Brain microvascular endothelial cell (primary cell): ENCODE measurements around the gene SLC9A3.

Source experiments
- DNase-seq: peaks from one replicate; pipeline ENCODE4 v3.0.0-alpha.2; 2020
- H3K27ac ChIP-seq: fragments of 250-450 bp; sonication (Bioruptor Pico); 2 replicates; pipeline ENCODE4 v1.5.1; 2020; ENCODE audit warnings: mild to moderate bottlenecking, moderate library complexity
- H3K27me3 ChIP-seq: fragments of 250-450 bp; sonication (Bioruptor Pico); replicated peaks from 2 replicates; pipeline ENCODE4 v1.5.1; 2020; ENCODE audit warnings: mild to moderate bottlenecking
- H3K36me3 ChIP-seq: fragments of 250-450 bp; sonication (Bioruptor Pico); replicated peaks from 2 replicates; pipeline ENCODE4 v1.5.1; 2020; ENCODE audit warnings: mild to moderate bottlenecking
- H3K4me3 ChIP-seq: 2 replicates; pipeline ENCODE4 v1.5.1; 2011; ENCODE audit warnings: low read depth, mild to moderate bottlenecking, control low read depth, low read length, moderate library complexity
- in situ Hi-C: cut with HindIII; loops from 2 replicates; pipeline ENCODE4 v1.10.0; 2017; ENCODE audit warnings: low sequenced_read_pairs, low pct_ligation_motif_present
- TF ChIP-seq, protein P1 (sequence below): IDR thresholded peaks from 2 replicates; pipeline ENCODE4 v1.5.1; 2011; ENCODE audit warnings: low read depth, mild to moderate bottlenecking, moderate library complexity, low read length, control low read depth, inconsistent platforms; ENCODE audit errors: missing control alignments

The SLC9A3 gene

GRCh38 chr5:526456-527088 is 2.3 kb upstream of the SLC9A3 start:
- Histone ChIP-seq H3K27ac (no peak overlapping the region), H3K36me3 (no peaks in the 10 kb centered on the region), H3K4me3 (no peak overlapping the region), H3K27me3 (peaks cover 86% of the 10 kb centered on the region)
- in situ Hi-C loops: no loop called here
- TF ChIP-seq, protein P1, sequence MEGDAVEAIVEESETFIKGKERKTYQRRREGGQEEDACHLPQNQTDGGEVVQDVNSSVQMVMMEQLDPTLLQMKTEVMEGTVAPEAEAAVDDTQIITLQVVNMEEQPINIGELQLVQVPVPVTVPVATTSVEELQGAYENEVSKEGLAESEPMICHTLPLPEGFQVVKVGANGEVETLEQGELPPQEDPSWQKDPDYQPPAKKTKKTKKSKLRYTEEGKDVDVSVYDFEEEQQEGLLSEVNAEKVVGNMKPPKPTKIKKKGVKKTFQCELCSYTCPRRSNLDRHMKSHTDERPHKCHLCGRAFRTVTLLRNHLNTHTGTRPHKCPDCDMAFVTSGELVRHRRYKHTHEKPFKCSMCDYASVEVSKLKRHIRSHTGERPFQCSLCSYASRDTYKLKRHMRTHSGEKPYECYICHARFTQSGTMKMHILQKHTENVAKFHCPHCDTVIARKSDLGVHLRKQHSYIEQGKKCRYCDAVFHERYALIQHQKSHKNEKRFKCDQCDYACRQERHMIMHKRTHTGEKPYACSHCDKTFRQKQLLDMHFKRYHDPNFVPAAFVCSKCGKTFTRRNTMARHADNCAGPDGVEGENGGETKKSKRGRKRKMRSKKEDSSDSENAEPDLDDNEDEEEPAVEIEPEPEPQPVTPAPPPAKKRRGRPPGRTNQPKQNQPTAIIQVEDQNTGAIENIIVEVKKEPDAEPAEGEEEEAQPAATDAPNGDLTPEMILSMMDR: no peak
- no peak for DNase-seq

GRCh38 chr5:525916-526315 is 1.7 kb upstream of the SLC9A3 start:
- TF ChIP-seq, protein P1: no peak
- in situ Hi-C loops: no loop called here
- Histone ChIP-seq H3K27ac (no peak overlapping the region), H3K36me3 (no peaks in the 10 kb centered on the region), H3K27me3 (peaks cover 86% of the 10 kb centered on the region), H3K4me3 (no peak overlapping the region)
- DNase-seq: no peak

DNA sequence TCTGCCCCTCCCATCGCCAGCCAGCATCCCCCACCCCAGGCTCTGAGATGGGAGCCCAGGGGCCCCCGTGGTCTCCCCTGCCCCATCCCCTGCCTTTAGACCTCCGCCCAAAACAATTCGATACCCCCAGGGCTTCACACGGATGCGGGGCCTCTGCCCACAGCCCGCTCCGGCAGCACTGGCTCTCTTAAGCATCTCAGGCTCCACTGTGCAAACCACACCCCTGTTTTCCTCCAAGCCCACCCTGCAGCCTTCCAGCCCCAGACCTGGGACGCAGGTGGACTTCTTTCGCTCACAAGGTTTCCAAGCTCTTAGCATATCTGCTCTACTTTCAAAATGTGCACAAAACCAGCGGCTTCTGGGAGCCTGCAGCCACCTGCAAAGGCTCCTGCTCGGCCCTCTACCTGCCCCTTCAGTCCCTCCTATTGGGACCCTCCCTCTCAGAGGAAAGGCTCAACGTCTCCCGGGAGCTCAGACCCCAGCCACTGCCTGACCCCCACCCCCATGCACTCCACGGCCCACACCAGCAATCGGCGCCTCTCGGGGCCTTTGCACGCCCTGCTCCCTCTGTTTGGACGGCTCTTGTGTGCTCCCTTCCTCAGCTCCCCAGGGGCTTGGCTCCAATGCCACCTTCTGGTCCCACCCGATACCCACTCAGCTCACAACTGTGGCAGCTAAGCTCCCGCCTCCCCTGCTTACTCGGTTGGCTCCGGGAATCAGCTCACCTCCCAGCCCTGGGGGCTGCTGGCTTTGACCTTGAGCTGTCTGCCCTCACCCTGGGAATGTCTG is 918 bp upstream of the SLC9A3 start:
- no peak overlapping the region for H3K27ac ChIP-seq
- in situ Hi-C loops: no loop called here
- no peak overlapping the region for H3K4me3 ChIP-seq
- peaks cover 80% of the 10 kb centered on the region for H3K27me3 ChIP-seq
- TF ChIP-seq, protein P1: no peak
- no peak for DNase-seq
- no peaks in the 10 kb centered on the region for H3K36me3 ChIP-seq

DNA sequence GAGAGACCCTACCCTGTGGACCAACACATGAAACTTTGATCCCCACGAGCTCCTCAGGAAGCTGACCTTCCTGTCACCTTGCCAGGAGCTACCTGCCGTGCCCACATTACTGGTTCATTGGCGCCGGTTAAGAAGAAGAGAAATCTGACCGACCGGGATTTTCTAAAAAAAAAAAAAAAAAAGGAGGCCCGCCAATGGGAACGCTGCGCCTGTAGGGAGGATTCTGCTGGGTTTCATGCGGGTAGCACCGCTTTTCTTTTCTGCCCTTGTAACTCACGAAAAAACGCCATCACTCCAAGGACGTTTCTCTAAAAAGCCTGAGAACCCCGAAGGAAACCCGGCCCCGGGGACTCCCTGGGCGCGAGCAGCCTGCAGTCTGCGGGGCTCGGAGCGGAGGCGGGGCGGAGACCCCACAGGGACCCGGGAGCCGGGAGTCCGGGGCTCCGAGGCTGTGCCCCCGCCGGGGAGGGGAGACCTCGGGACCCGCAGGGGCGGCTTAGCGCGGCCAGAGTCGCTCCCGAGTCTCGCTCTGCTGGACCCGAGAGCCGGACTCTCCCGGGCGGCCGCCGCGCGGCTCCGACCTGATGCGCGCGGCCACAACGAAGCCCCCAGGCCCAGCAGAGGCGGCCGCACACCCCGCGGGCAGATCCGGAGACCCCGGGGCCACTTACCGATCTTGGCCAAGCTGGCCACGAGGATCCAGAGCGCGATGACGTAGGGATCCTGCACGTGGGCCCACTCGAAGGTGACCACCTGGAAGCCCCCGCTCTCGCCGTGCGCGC is 617 bp downstream of the SLC9A3 start:
- TF ChIP-seq, protein P1: no peak
- Histone ChIP-seq H3K4me3 (no peak overlapping the region), H3K27me3 (peaks cover 65% of the 10 kb centered on the region), H3K36me3 (no peaks in the 10 kb centered on the region), H3K27ac (no peak overlapping the region)
- in situ Hi-C loops: no loop called here
- no peak for DNase-seq

GRCh38 chr5:522899-523440 is 1.3 kb downstream of the SLC9A3 start:
- H3K4me3 ChIP-seq: no peak overlapping the region
- TF ChIP-seq, protein P1: no peak
- peaks cover 65% of the 10 kb centered on the region for H3K27me3 ChIP-seq
- in situ Hi-C loops: no loop called here
- H3K36me3 ChIP-seq: no peaks in the 10 kb centered on the region
- DNase-seq: no peak
- H3K27ac ChIP-seq: no peak overlapping the region
